GM06990 (cell line): Measurements from ENCODE around the gene RNF31.

ENCODE experiments used
- DNase-seq: peaks from one replicate; pipeline ENCODE4 v3.0.0-alpha.2; 2011; ENCODE audit not compliant: insufficient read length; ENCODE audit errors: extremely low read depth
- H3K27me3 ChIP-seq: replicated peaks from 2 replicates; pipeline ENCODE4 v1.6.0; 2011; ENCODE audit warnings: low read length; ENCODE audit not compliant: control insufficient read depth, insufficient read depth
- H3K36me3 ChIP-seq: 2 replicates; pipeline ENCODE4 v1.5.1; 2011; ENCODE audit warnings: low read length; ENCODE audit not compliant: control insufficient read depth, insufficient read depth
- H3K4me3 ChIP-seq: replicated peaks from 2 replicates; pipeline ENCODE4 v1.5.1; 2011; ENCODE audit warnings: low read depth, mild to moderate bottlenecking, control low read depth, low read length
- TF ChIP-seq, protein P1 (sequence below): IDR thresholded peaks from 2 replicates; pipeline ENCODE4 v1.5.1; 2011; ENCODE audit warnings: low read length, control low read depth, mild to moderate bottlenecking, inconsistent platforms; ENCODE audit not compliant: insufficient read depth, poor library complexity, severe bottlenecking

RNF31 gene

DNA sequence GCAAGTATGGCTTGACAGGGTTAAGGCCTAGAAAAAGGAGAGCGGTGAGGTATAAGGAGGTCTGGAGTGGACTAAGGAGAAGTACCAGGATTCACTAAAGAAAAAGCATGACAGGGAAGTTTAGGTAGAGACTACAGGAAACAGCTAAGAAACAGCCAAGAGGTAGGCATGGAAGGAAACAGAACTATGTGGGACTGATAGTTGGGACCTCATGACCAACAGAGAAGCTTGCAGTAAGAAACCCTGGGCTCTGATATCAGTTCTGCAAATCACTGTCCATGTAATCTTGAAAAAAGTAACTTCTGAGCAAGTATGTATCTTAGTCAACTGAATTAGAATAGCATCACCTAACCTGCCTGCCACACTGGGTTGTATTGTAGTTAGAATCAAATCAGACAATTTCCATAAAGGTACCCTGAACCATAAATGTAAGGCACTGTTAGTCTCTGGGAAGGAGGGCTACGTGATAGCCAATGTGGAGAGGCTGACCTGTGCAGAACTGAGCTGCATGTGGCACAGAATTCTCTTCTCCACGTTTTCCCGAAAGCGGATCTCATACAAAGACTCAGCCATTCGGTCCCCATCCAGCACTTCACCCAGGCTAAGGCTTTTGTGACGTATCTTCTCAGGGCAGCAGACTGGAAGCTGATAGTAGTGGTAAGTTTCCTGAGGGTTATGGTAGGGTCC is 47.0 kb downstream of the RNF31 start:
- no peaks in the 10 kb centered on the region for H3K27me3 ChIP-seq
- DNase-seq: no peak
- TF ChIP-seq, protein P1, sequence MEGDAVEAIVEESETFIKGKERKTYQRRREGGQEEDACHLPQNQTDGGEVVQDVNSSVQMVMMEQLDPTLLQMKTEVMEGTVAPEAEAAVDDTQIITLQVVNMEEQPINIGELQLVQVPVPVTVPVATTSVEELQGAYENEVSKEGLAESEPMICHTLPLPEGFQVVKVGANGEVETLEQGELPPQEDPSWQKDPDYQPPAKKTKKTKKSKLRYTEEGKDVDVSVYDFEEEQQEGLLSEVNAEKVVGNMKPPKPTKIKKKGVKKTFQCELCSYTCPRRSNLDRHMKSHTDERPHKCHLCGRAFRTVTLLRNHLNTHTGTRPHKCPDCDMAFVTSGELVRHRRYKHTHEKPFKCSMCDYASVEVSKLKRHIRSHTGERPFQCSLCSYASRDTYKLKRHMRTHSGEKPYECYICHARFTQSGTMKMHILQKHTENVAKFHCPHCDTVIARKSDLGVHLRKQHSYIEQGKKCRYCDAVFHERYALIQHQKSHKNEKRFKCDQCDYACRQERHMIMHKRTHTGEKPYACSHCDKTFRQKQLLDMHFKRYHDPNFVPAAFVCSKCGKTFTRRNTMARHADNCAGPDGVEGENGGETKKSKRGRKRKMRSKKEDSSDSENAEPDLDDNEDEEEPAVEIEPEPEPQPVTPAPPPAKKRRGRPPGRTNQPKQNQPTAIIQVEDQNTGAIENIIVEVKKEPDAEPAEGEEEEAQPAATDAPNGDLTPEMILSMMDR: no peak
- H3K36me3 ChIP-seq: peaks cover 9% of the 10 kb centered on the region
- peak overlapping the region; percentile 97 for H3K4me3 ChIP-seq

DNA sequence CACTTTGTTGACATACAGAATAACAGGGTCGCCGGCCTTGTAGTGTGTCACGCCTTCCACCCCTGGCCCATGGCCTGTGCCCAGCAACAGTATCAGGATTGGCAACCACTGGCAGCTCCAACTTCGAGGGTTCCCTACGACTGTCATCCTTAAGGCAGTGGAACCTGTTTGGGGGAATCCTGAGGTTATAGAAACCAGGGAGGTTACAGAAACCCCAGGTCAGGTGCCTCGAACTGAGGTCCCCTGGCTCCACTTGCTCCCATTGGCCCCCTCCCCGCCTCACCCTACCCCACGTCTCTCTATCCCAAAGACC is 47.5 kb downstream of the RNF31 start:
- Histone ChIP-seq H3K4me3 (peak overlapping the region; percentile 97), H3K36me3 (peaks cover 10% of the 10 kb centered on the region), H3K27me3 (no peaks in the 10 kb centered on the region)
- no peak for DNase-seq
- TF ChIP-seq, protein P1: no peak

DNA sequence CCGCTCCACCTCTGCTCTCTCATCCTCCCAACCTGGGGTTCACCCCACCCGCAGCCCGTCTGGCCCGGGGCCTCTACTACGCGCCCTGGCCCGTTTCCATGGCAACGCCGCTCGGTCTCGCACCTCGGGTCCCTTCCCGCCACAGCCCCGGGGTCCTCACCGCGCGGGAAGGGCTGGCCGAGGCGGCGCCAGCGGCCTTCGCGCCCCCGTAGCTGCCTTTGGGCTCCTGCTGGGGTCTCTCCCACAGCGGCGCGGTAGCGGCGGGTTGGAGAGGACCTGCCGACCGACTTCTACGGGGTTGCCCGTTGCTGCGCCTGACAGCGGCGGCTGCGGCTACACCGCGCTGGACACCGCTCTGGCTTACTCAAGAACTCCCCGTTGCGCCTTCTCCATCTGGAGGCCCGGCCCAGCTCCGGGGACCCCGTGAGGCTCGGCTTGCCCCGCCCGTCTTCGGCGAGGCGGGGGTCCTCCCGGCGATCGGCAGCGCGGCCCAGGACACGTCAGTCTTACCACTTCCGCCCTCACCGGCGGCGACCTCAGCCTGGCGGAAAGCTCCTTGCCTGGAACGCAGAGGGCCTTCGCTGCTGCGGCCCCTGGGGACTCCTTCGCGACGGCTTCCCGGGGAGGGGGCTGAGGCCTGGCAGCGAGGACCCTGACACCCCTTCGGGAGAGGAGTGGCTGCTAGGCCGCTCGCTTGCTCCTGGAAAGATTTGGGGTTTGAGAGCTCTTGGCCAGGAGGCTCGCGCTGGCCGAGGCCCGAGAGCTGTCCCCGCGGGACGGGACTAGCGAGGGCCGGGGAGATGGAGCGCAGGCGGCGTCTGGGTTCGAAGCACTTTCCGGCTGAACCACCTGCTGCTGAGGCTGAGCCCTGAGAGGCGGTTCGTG is 48.1 kb downstream of the RNF31 start, which contains the start of gene TM9SF1:
TM9SF1 (minus strand) TSS at position 256 of the 885 bp plus-strand sequence. CDS start 422 bp downstream, outside the sequence.
- TF ChIP-seq, protein P1: no peak
- DNase-seq: peak; percentile 93
- H3K36me3 ChIP-seq: peaks cover 10% of the 10 kb centered on the region
- H3K27me3 ChIP-seq: no peaks in the 10 kb centered on the region
- peak within 1 kb of the TSS; percentile 97 for H3K4me3 ChIP-seq

DNA sequence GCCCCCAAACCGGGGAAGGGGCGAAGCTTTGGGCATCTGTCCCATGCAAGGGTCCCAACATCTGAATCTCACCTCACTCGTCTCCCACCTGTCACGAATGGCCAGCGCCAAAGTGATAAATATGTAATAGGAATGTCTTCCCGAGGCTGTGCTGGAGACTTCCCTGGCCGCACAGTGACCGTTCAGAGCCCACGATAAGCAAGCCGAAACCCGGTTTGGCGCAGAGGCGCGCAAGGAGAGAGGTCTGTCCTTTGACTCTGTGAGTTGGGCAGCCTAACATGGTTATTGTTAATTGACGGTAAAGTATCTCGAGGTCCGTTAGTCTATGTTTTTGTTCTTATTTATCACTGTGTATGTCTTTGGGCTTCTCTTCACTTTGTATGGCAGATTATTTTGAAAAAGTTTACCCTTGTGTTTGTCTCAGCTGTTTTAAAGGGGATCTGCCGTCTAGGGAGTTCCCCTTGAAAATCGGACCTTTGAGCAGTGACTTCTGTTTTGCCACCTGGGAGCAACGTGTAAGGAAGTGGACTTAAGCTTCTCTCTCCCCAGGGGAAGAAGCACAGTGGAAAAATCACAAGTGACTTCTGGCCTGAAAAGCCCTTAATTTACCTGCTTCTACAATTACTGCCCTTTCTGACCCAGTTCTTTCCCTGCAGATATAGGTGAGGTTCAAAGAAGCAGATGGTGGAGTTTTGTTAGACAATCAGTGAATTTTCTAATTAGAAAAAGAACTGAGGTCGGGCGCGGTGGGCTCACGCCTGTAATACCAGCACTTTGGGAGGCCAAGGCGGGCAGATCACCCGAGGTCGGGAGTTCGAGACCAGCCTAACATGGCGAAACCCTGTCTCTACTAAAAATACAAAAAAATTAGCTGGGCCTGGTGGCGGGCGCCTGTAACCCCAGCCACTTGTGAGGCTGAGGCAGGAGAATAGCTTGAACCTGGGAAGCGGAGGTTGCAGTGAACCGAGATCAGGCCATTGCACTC is 49.1 kb downstream of the RNF31 start:
- TF ChIP-seq, protein P1: no peak
- no peaks in the 10 kb centered on the region for H3K27me3 ChIP-seq
- H3K36me3 ChIP-seq: peaks cover 7% of the 10 kb centered on the region
- peak overlapping the region; percentile 97 for H3K4me3 ChIP-seq
- DNase-seq: no peak

DNA sequence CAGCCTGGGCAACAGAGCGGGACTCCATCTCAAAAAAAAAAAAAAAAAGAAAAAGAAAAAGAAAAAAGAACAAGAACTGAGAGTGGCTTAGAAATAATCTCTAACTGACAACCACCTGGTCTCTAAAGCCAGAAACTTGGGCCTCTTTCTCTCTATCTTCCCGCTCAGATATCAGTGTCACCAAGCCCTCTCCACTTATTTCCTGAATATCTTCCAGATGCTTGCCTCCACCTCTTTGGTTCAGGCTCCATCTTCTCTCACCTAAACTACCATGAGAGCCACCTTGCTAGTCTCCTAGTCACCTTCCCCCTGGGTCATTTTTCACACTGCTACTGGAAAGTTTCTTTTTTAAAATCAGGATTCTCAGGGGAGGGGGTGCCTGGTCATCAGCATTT is 49.8 kb downstream of the RNF31 start:
- no peak for DNase-seq
- H3K27me3 ChIP-seq: no peaks in the 10 kb centered on the region
- peak overlapping the region; percentile 97 for H3K4me3 ChIP-seq
- TF ChIP-seq, protein P1: no peak
- H3K36me3 ChIP-seq: peaks cover 8% of the 10 kb centered on the region
